Right lobe of liver (tissue), 6 donors: Measurements from ENCODE around the gene PGA3. TPM values are rescaled to one million over a fixed set of nuclear protein-coding genes. Genes with fewer than 3 reads are reported as not detected.

ENCODE experiments used
- ATAC-seq, 4 donors: fragments of 200-7000 bp; cut with Tn5 transposase; one replicate each; pipeline ENCODE4 v1.9.1; 2020; ENCODE audit warnings: mild to moderate bottlenecking in 4 of 4, moderate library complexity in 4 of 4
- DNase-seq, 3 donors: peaks; one replicate each; pipeline ENCODE4 v3.0.0-alpha.2; 2020
- H3K27ac ChIP-seq, 3 donors: fragments of 200-600 bp; one replicate each; pipeline ENCODE4 v1.8.0; 2022
- H3K27me3 ChIP-seq, 2 donors: fragments of 200-600 bp; one replicate each; pipeline ENCODE4 v1.8.0; 2022
- H3K36me3 ChIP-seq, 4 donors: fragments of 200-600 bp; sonication (generic) in 1 of 4; one replicate each; pipeline versions ENCODE4 v1.5.1 to v1.8.0; 2017 to 2022; ENCODE audit warnings: control low read depth in 1 of 4
- H3K4me1 ChIP-seq, 4 donors: fragments of 200-600 bp; sonication (generic) in 1 of 4; one replicate each; pipeline versions ENCODE4 v1.5.1 to v1.8.0; 2017 to 2022; ENCODE audit warnings: control low read depth in 1 of 4
- H3K4me3 ChIP-seq, 3 donors: fragments of 200-600 bp; one replicate each; pipeline ENCODE4 v1.8.0; 2022
- H3K9me3 ChIP-seq, 4 donors: fragments of 200-600 bp; sonication (generic) in 1 of 4; one replicate each; pipeline versions ENCODE4 v1.5.1 to v1.8.0; 2017 to 2022; ENCODE audit warnings: control low read depth in 1 of 4
- POLR2A ChIP-seq: fragments of 450-650 bp; IDR thresholded peaks from one replicate; pipeline ENCODE4 v1.6.1; 2017; ENCODE audit warnings: antibody characterized with exemption, mild to moderate bottlenecking
- WGBS: methylation state at CpG from one replicate; pipeline ENCODE4 v1.1.6; 2018; ENCODE audit warnings: low coverage, low lambda C conversion rate; ENCODE audit not compliant: insufficient coverage; ENCODE audit errors: missing lambda C conversion rate; 5-methylcytosine and 5-hydroxymethylcytosine counted together
- intact Hi-C, 2 donors: fragments of 100-400 bp; cut with DNase I; formaldehyde crosslinking; loops; one replicate each; pipeline versions ENCODE4 v1.11.2 to v1.14.1; 2022
- total RNA-seq, 6 experiments: library from RNA; depleted of rRNA in 2 of 6; stranded (reverse); fragments of >200 nt in 2 of 6; fragmentation: NEBNext Ultra II Directional in 3 of 6; extraction: Animal tissue kit (Norgen Biotek cat#: 25700) in 3 of 6; gene quantifications; one replicate each; pipeline versions ENCODE4 v1.1.0 to v1.2.4, GENCODE V29; 2016 to 2023
- TF ChIP-seq, protein P1 (sequence below), 4 donors: fragments of 200-600 bp in 3 of 4; fragments of 450-650 bp in 1 of 4; IDR thresholded peaks; one replicate each; pipeline versions ENCODE4 v1.5.1 to v1.8.0; 2016 to 2022; ENCODE audit warnings: antibody characterized with exemption in 4 of 4, mild to moderate bottlenecking in 2 of 4
- donor health status: DM: no; HTN: yes; CAD: no.
- donor health status: DM: no; HTN: no; CAD: no.
- donor health status: DM: no; HTN: no; CAD: no.
- donor health status: DM: no; HTN: yes; CAD: no.
- donor health status: DM: no; HTN: yes; CAD: no.

The PGA3 gene
- total RNA-seq, 6 experiments from 2014 or later: 0.15 to 0.55 (median 0.23) TPM; not detected in 3

DNA sequence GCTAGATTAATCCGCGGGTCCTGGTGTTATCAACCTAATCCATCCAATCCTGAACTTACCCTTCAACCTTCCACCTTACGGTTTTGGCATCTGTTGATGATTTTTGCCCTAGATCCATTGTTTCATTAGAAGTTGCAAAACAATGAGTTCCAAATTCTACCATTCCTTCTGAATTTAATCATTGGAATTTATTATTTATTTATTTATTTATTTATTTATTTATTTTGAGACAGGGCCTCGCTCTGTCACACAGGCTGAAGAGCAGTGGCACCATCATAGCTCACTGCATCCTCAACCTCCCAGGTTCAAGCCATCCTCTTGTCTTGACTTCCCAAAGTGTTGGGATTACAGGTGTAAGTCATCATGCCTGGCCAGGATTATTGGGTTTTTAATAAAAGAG is 21.8 kb upstream of the PGA3 start:
- Histone ChIP-seq H3K36me3 (no peaks in the 10 kb centered on the region), H3K27ac (no peak overlapping the region), H3K27me3 (no peaks in the 10 kb centered on the region), H3K4me1 (no peaks in the 10 kb centered on the region), H3K4me3 (no peak overlapping the region), H3K9me3 (no peaks in the 10 kb centered on the region)
- no peak for DNase-seq
- 77% methylated on average over 4 of the region's 4 CpGs for WGBS
- intact Hi-C loops: loop anchor here in 1 of 2 donors (10.0 kb wide), 1 partner anchor 357 kb away; no protein-coding TSS in a partner anchor
- TF ChIP-seq POLR2A: no peak
- TF ChIP-seq, protein P1, sequence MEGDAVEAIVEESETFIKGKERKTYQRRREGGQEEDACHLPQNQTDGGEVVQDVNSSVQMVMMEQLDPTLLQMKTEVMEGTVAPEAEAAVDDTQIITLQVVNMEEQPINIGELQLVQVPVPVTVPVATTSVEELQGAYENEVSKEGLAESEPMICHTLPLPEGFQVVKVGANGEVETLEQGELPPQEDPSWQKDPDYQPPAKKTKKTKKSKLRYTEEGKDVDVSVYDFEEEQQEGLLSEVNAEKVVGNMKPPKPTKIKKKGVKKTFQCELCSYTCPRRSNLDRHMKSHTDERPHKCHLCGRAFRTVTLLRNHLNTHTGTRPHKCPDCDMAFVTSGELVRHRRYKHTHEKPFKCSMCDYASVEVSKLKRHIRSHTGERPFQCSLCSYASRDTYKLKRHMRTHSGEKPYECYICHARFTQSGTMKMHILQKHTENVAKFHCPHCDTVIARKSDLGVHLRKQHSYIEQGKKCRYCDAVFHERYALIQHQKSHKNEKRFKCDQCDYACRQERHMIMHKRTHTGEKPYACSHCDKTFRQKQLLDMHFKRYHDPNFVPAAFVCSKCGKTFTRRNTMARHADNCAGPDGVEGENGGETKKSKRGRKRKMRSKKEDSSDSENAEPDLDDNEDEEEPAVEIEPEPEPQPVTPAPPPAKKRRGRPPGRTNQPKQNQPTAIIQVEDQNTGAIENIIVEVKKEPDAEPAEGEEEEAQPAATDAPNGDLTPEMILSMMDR (IDR thresholded peaks at IDR 0.05): no peak
- no peak for ATAC-seq

DNA sequence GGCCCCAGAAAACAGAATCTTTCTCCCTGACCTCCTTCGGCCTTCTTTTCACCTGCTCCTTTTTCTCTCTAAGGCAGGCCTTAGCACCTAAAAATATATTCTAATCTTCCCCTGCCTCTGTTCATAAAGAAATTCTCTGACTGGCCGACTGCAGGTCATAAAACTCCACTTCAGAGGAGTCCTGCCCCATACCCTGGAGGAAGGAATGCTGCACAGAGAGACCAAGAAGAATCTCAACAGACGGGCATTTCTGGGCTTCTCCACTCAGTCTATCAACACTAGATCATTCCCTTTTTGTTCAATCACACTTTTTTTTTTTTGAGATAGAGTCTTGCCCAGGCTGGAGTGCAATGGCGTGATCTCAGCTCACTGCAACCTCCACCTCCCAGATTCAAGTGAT is 19.7 kb upstream of the PGA3 start:
- TF ChIP-seq, protein P1 (IDR thresholded peaks at IDR 0.05): no peak
- no peak for TF ChIP-seq POLR2A
- DNase-seq (no peak), ATAC-seq (no peak)
- H3K9me3 ChIP-seq: no peaks in the 10 kb centered on the region
- H3K27me3 ChIP-seq: no peaks in the 10 kb centered on the region
- no peaks in the 10 kb centered on the region for H3K36me3 ChIP-seq
- 73% methylated on average over 4 of the region's 4 CpGs for WGBS
- H3K27ac ChIP-seq: no peak overlapping the region
- H3K4me1 ChIP-seq: no peaks in the 10 kb centered on the region
- no peak overlapping the region for H3K4me3 ChIP-seq
- intact Hi-C loops: loop anchor here in 1 of 2 donors (10.0 kb wide), 1 partner anchor 359 kb away; no protein-coding TSS in a partner anchor

DNA sequence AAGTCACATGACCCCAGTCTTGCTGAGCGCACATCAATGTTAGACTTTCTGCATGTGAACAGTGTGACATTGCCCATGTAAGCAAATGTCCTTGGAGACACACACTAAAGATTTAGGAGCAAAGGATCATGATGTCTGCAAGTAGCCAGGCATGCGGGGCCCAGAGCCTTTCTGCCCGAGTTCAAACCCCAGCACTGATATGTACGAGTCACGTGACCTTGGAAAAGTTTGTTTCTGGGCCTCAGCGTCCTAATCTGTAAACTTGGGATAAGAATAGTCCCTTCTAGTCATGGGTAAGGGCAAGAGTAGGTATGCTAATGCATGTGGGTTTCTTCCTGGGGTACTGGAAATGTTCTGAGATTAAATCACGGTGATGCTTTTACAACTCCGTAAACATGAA is 16.8 kb upstream of the PGA3 start:
- Histone ChIP-seq H3K4me1 (no peaks in the 10 kb centered on the region), H3K27ac (no peak overlapping the region), H3K9me3 (no peaks in the 10 kb centered on the region), H3K4me3 (no peak overlapping the region), H3K36me3 (no peaks in the 10 kb centered on the region), H3K27me3 (no peaks in the 10 kb centered on the region)
- TF ChIP-seq POLR2A: no peak
- TF ChIP-seq, protein P1 (IDR thresholded peaks at IDR 0.05): no peak
- ATAC-seq (no peak), DNase-seq (no peak)
- WGBS: 67% methylated on average over 8 of the region's 8 CpGs
- intact Hi-C loops: loop anchor here in 1 of 2 donors (10.0 kb wide), 1 partner anchor 362 kb away; no protein-coding TSS in a partner anchor

DNA sequence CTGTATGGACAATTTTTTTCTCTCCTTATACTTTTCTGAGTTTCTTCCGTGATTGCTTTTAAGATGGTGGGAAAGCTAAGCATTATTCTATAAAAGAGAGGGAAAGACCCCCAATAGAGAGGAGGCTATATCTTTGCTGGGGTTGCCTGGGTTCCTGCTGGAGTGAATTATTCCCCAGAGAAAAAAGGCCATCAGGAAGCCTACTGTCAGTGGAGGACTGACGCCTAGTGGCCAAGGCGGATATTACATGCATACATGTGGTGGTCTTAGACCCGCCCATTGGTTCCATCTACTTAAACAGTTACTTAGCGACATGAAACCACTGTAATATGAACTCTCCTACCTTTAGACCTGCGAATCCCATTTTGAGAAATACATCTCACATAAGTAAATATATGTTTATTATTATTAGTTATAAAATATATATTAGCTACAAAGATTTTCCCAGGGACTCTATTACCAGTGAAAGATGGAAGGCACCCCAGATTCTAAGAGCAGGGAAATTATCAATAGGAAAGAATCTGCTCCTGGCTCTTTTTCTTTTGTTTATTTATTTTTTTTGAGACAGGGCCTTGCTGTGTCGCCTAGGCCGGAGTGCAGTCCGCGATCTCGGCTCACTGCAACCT is 15.7 kb upstream of the PGA3 start:
- H3K27me3 ChIP-seq: no peaks in the 10 kb centered on the region
- 32% methylated on average over 11 of the region's 11 CpGs for WGBS
- ATAC-seq (peak; percentile 82 to 90 (median 86)), DNase-seq (peak in 2 of 3 donors; percentile 57 to 66)
- no peak for TF ChIP-seq POLR2A
- TF ChIP-seq, protein P1 (IDR thresholded peaks at IDR 0.05): peak; percentile 86 to 93 (median 93)
- no peaks in the 10 kb centered on the region for H3K4me1 ChIP-seq
- no peaks in the 10 kb centered on the region for H3K36me3 ChIP-seq
- H3K9me3 ChIP-seq: no peaks in the 10 kb centered on the region
- no peak overlapping the region for H3K4me3 ChIP-seq
- intact Hi-C loops: loop anchor here in 1 of 2 donors (10.0 kb wide), 1 partner anchor 363 kb away; no protein-coding TSS in a partner anchor
- H3K27ac ChIP-seq: no peak overlapping the region
